Measurements from ENCODE around the gene INO80E. TPM values are rescaled to one million over a fixed set of nuclear protein-coding genes. Genes with fewer than 3 reads are reported as not detected.
A peak's percentile ranks its signal among the peaks of the same experiment; 100 is the strongest.

INO80E gene
- total RNA-seq, 2 donors from 2014 or later = 46.9 to 80.2 TPM

DNA sequence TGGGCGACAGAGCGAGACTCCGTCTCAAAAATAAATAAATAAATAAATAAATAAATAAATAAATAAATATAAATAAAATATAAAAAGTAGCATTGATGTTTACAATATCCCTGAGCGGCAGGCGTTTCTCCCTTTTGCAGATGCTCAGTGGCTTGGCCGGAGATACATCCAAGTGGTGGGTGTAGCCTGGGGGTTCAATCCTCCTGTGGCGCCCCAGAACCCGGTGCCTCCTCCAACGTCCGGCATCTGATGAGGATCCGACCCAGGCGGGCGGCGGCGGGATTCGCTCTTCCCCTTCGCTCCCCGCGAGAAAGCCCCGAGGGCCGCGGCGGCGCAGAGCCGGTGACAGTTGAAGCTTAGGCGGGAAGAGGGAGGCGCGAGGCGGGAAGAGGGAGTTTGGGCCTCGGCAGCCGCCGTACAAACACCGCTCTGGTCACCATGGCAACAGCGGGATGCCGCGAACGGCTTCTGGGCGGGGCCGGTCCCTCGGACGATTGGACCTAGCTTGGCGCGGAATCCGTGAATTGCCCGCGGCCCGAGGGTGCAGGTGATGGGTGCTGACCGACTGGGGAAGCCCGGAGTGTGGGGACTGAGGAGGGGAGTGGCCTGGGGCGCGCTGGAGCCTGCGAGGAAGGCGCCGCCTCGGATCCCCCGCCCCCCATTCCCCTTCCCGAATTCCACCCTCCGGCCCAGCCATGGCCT lies 56.8 kb downstream of the INO80E start:
- Histone ChIP-seq H3K4me3 (peak overlapping the region; percentile 54), H3K36me3 (no peaks in the 10 kb centered on the region), H3K27ac (no peak overlapping the region), H3K27me3 (no peaks in the 10 kb centered on the region), H3K4me1 (peaks cover 4% of the 10 kb centered on the region), H3K9ac (ENCODE audit: low read depth in 2 of 2, low read length in 2 of 2) (peak overlapping the region; percentile 46 to 77), H3K9me3 (no peaks in the 10 kb centered on the region)
- peak; percentile 96 for DNase-seq
- TF ChIP-seq, protein P1, sequence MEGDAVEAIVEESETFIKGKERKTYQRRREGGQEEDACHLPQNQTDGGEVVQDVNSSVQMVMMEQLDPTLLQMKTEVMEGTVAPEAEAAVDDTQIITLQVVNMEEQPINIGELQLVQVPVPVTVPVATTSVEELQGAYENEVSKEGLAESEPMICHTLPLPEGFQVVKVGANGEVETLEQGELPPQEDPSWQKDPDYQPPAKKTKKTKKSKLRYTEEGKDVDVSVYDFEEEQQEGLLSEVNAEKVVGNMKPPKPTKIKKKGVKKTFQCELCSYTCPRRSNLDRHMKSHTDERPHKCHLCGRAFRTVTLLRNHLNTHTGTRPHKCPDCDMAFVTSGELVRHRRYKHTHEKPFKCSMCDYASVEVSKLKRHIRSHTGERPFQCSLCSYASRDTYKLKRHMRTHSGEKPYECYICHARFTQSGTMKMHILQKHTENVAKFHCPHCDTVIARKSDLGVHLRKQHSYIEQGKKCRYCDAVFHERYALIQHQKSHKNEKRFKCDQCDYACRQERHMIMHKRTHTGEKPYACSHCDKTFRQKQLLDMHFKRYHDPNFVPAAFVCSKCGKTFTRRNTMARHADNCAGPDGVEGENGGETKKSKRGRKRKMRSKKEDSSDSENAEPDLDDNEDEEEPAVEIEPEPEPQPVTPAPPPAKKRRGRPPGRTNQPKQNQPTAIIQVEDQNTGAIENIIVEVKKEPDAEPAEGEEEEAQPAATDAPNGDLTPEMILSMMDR (IDR thresholded peaks at IDR 0.05) = no peak
- intact Hi-C loops (cut with DNase I) = no loop called here

DNA sequence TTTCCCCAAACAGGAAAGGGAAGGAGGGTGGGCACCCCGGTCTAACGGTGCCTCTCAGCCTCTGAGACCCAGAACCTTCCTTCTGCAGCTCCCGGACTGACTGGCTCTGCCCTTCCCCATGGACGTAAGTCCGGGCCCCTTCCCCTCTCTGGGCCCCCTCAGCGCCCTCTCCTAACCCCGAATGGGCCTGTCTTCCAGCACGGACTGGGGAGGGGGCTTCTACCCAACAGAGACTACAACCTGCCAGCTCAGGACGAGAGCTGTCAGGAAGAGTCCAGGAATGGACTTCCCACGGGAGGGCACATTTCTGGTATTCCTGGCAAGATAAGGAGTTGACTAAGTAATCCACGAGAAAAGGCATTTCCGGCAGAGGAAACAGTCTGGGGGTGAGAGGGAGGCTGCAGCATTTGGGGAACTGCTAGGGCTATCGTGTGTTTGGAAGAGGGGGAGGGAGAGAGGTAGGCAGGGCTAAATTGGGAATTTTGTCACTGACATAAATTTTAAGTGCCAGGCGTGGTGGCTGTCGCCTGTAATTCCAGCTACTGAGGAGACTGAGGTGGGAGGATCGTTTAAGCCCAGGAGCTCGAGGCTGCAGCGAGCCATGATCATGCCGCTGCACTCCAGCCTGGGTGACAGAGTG lies 57.5 kb downstream of the INO80E start:
- TF ChIP-seq, protein P1 (IDR thresholded peaks at IDR 0.05) = no peak
- H3K36me3 ChIP-seq = no peaks in the 10 kb centered on the region
- H3K4me1 ChIP-seq = peaks cover 4% of the 10 kb centered on the region
- no peak for DNase-seq
- peak overlapping the region; percentile 46 to 77 for H3K9ac ChIP-seq (ENCODE audit: low read depth in 2 of 2, low read length in 2 of 2)
- H3K9me3 ChIP-seq = no peaks in the 10 kb centered on the region
- H3K4me3 ChIP-seq = peak overlapping the region; percentile 54
- intact Hi-C loops (cut with DNase I) = no loop called here
- no peak overlapping the region for H3K27ac ChIP-seq
- no peaks in the 10 kb centered on the region for H3K27me3 ChIP-seq

DNA sequence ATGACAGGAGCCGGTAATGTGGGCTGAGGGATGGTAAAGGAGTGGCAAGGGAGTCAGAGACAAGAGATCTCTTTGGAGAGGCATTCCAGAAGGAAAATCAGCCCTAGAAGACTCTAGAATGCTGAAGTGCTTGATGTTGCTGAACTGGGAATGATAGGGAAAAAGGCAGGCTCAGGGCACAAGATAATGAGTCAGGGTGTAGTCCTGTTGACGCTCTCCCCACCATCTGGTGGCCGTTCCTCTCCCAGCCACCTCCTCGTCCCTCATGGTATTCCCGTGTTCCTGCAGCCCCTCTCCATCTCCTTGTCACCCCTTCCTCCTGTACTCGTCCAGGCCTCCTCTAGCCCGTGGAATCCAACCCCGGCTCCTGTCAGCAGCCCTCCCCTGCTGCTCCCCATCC lies 58.4 kb downstream of the INO80E start:
- Histone ChIP-seq H3K9ac (ENCODE audit: low read depth in 2 of 2, low read length in 2 of 2) (no peak overlapping the region), H3K4me3 (no peak overlapping the region), H3K27me3 (no peaks in the 10 kb centered on the region), H3K36me3 (no peaks in the 10 kb centered on the region), H3K9me3 (no peaks in the 10 kb centered on the region), H3K27ac (no peak overlapping the region), H3K4me1 (peaks cover 4% of the 10 kb centered on the region)
- intact Hi-C loops (cut with DNase I) = no loop called here
- TF ChIP-seq, protein P1 (IDR thresholded peaks at IDR 0.05) = no peak
- no peak for DNase-seq

DNA sequence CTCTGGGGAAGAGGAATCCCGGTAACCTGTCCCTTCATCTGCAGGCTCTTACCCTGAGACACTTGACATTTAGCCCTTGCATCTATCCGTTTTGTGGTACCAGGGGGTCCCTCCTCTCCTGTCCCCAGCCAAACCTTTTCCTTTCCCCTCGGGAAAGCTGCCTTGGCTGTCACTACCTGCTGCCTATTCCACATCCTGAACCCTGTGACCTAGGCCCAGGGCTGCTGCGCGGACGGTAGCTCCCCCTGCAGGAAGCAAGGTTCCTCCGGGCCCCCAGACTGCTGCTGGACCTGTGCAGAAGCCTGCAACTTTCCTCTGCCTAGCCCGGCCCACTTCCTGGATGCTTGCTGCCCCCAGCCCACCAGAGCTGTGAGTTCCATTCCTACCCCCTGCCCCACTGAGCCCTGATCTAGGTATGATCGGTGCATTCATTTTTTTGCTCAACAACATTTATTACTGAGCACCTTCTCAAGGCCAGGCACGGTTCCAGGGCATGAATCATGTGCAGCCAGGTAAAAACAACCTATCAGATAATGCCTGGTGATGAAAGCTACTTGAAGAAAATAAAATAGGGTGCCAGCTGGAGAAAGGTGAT lies 59.0 kb downstream of the INO80E start:
- intact Hi-C loops (cut with DNase I) = no loop called here
- TF ChIP-seq, protein P1 (IDR thresholded peaks at IDR 0.05) = peak; percentile 61
- H3K9ac ChIP-seq (ENCODE audit: low read depth in 2 of 2, low read length in 2 of 2) = no peak overlapping the region
- H3K27ac ChIP-seq = no peak overlapping the region
- no peaks in the 10 kb centered on the region for H3K9me3 ChIP-seq
- H3K4me1 ChIP-seq = peaks cover 4% of the 10 kb centered on the region
- DNase-seq = peak; percentile 67
- H3K4me3 ChIP-seq = no peak overlapping the region
- no peaks in the 10 kb centered on the region for H3K36me3 ChIP-seq
- no peaks in the 10 kb centered on the region for H3K27me3 ChIP-seq

Other genes starting within 250 kb of the INO80E start
- gene ZG16, start 218.0 kb upstream of the INO80E start, total RNA-seq = 100 to 1,000 TPM; 280 to 758 TPM
- gene KIF22, start 205.5 kb upstream of the INO80E start, total RNA-seq = 100 to 1,000 TPM in 1 of 2 donors, 10 to 100 TPM in 1; 60.7 to 150 TPM
- 100 to 1,000 TPM; 286 to 441 TPM for gene MAZ, start 189.7 kb upstream of the INO80E start, total RNA-seq
- gene PRRT2, start 184.0 kb upstream of the INO80E start, total RNA-seq = 1 to 10 TPM; 1.4 to 1.7 TPM
- 10 to 100 TPM; 16.0 to 45.0 TPM for gene PAGR1, start 180.1 kb upstream of the INO80E start, total RNA-seq
- gene MVP, start 175.8 kb upstream of the INO80E start, total RNA-seq = 100 to 1,000 TPM; 427 to 450 TPM
- gene CDIPT, start 133.0 kb upstream of the INO80E start, total RNA-seq = 10 to 100 TPM; 58.1 to 62.7 TPM
- 10 to 100 TPM; 11.2 to 12.1 TPM for gene SEZ6L2, start 96.7 kb upstream of the INO80E start, total RNA-seq
- gene ASPHD1, start 95.8 kb upstream of the INO80E start, total RNA-seq = 1 to 10 TPM; 1.5 to 3.9 TPM
- gene KCTD13, start 70.0 kb upstream of the INO80E start, total RNA-seq = 10 to 100 TPM; 17.7 to 28.8 TPM
- gene TMEM219, start 34.2 kb upstream of the INO80E start, total RNA-seq = 100 to 1,000 TPM; 149 to 174 TPM
- 10 to 100 TPM; 37.4 to 62.3 TPM for gene TAOK2, start 22.4 kb upstream of the INO80E start, total RNA-seq
- 10 to 100 TPM in 1 of 2 donors, 1 to 10 TPM in 1; 7.5 to 18.4 TPM for gene HIRIP3, start 624 bp upstream of the INO80E start, total RNA-seq
- 10 to 100 TPM in 1 of 2 donors, 1 to 10 TPM in 1; 4.8 to 12.9 TPM for gene DOC2A, start 14.8 kb downstream of the INO80E start, total RNA-seq
- not detected for gene C16orf92, start 27.0 kb downstream of the INO80E start, total RNA-seq
- under 1 TPM; 0.16 to 0.49 TPM for gene TLCD3B, start 35.0 kb downstream of the INO80E start, total RNA-seq
- gene ALDOA, start 69.5 kb downstream of the INO80E start, total RNA-seq = 1,000 to 10,000 TPM; 2,396 to 2,926 TPM
- 100 to 1,000 TPM; 111 to 156 TPM for gene PPP4C, start 79.8 kb downstream of the INO80E start, total RNA-seq
- 1 to 10 TPM in 1 of 2 donors, under 1 TPM in 1; 0.85 to 1.6 TPM for gene TBX6, start 95.7 kb downstream of the INO80E start, total RNA-seq
- gene YPEL3, start 100.0 kb downstream of the INO80E start, total RNA-seq = 10 to 100 TPM; 15.5 to 39.2 TPM
- gene GDPD3, start 117.3 kb downstream of the INO80E start, total RNA-seq = 10 to 100 TPM; 40.4 to 95.2 TPM
- 100 to 1,000 TPM; 208 to 298 TPM for gene MAPK3, start 127.0 kb downstream of the INO80E start, total RNA-seq
- 10 to 100 TPM; 16.5 to 20.0 TPM for gene CORO1A, start 187.4 kb downstream of the INO80E start, total RNA-seq
- 100 to 1,000 TPM; 109 to 237 TPM for gene BOLA2B, start 197.4 kb downstream of the INO80E start, total RNA-seq
- 100 to 1,000 TPM in 1 of 2 donors, 10 to 100 TPM in 1; 70.2 to 114 TPM for gene SLX1A, start 197.6 kb downstream of the INO80E start, total RNA-seq
- 10 to 100 TPM; 47.8 to 59.0 TPM for gene SULT1A3, start 203.0 kb downstream of the INO80E start, total RNA-seq